ENCODE results near the gene CPXM2.

The CPXM2 gene

GRCh38 chr10:123909866-123910265 is 18.3 kb upstream of the CPXM2 start:
- Histone ChIP-seq H3K4me1 (ENCODE audit: low read depth, poor library complexity, severe bottlenecking) (no peaks in the 10 kb centered on the region), H3K27me3 (ENCODE audit: insufficient read depth, low read depth) (no peaks in the 10 kb centered on the region), H3K79me2 (ENCODE audit: insufficient read depth, low read depth) (no peaks in the 10 kb centered on the region), H3K4me3 (IDR thresholded peaks at IDR 0.05; ENCODE audit: insufficient read depth, low read depth, low read length) (no peak overlapping the region), H3K9ac (no peak overlapping the region), H4K20me1 (ENCODE audit: insufficient read depth) (no peaks in the 10 kb centered on the region), H3K36me3 (ENCODE audit: insufficient read depth) (no peaks in the 10 kb centered on the region), H3K4me2 (no peak overlapping the region), H2AFZ (ENCODE audit: low read depth) (no peak overlapping the region), H3K27ac (no peak overlapping the region)
- TF ChIP-seq CTCF (conservative IDR thresholded peaks at IDR 0.05; ENCODE audit: low read depth, low read length), result no peak

GRCh38 chr10:123909426-123909825 is 17.8 kb upstream of the CPXM2 start:
- Histone ChIP-seq H2AFZ (ENCODE audit: low read depth) (no peak overlapping the region), H4K20me1 (ENCODE audit: insufficient read depth) (no peaks in the 10 kb centered on the region), H3K4me2 (no peak overlapping the region), H3K9ac (no peak overlapping the region), H3K27me3 (ENCODE audit: insufficient read depth, low read depth) (no peaks in the 10 kb centered on the region), H3K27ac (no peak overlapping the region), H3K36me3 (ENCODE audit: insufficient read depth) (no peaks in the 10 kb centered on the region), H3K4me3 (IDR thresholded peaks at IDR 0.05; ENCODE audit: insufficient read depth, low read depth, low read length) (no peak overlapping the region), H3K79me2 (ENCODE audit: insufficient read depth, low read depth) (no peaks in the 10 kb centered on the region), H3K4me1 (ENCODE audit: low read depth, poor library complexity, severe bottlenecking) (no peaks in the 10 kb centered on the region)
- no peak for TF ChIP-seq CTCF (conservative IDR thresholded peaks at IDR 0.05; ENCODE audit: low read depth, low read length)

GRCh38 chr10:123908379-123908778 is 16.8 kb upstream of the CPXM2 start:
- H3K27ac ChIP-seq, result no peak overlapping the region
- no peaks in the 10 kb centered on the region for H3K27me3 ChIP-seq (ENCODE audit: insufficient read depth, low read depth)
- H2AFZ ChIP-seq (ENCODE audit: low read depth), result no peak overlapping the region
- H4K20me1 ChIP-seq (ENCODE audit: insufficient read depth), result no peaks in the 10 kb centered on the region
- no peaks in the 10 kb centered on the region for H3K4me1 ChIP-seq (ENCODE audit: low read depth, poor library complexity, severe bottlenecking)
- no peak overlapping the region for H3K4me3 ChIP-seq (IDR thresholded peaks at IDR 0.05; ENCODE audit: insufficient read depth, low read depth, low read length)
- H3K36me3 ChIP-seq (ENCODE audit: insufficient read depth), result no peaks in the 10 kb centered on the region
- no peak overlapping the region for H3K9ac ChIP-seq
- no peak for TF ChIP-seq CTCF (conservative IDR thresholded peaks at IDR 0.05; ENCODE audit: low read depth, low read length)
- H3K79me2 ChIP-seq (ENCODE audit: insufficient read depth, low read depth), result no peaks in the 10 kb centered on the region
- H3K4me2 ChIP-seq, result no peak overlapping the region

GRCh38 chr10:123906884-123907652 is 15.5 kb upstream of the CPXM2 start:
- Histone ChIP-seq H3K4me2 (no peak overlapping the region), H3K4me3 (IDR thresholded peaks at IDR 0.05; ENCODE audit: insufficient read depth, low read depth, low read length) (no peak overlapping the region), H3K27me3 (ENCODE audit: insufficient read depth, low read depth) (no peaks in the 10 kb centered on the region), H3K79me2 (ENCODE audit: insufficient read depth, low read depth) (no peaks in the 10 kb centered on the region), H4K20me1 (ENCODE audit: insufficient read depth) (no peaks in the 10 kb centered on the region), H3K36me3 (ENCODE audit: insufficient read depth) (no peaks in the 10 kb centered on the region), H3K4me1 (ENCODE audit: low read depth, poor library complexity, severe bottlenecking) (no peaks in the 10 kb centered on the region), H3K9ac (no peak overlapping the region), H3K27ac (no peak overlapping the region), H2AFZ (ENCODE audit: low read depth) (no peak overlapping the region)
- TF ChIP-seq CTCF (conservative IDR thresholded peaks at IDR 0.05; ENCODE audit: low read depth, low read length), result no peak

All from KMS-11 (cell line).